Activated CD8-positive, alpha-beta memory T cell treated with anti-CD3 and anti-CD28 coated beads, Interleukin-2, amount 50 U/mL, for 48 hours (primary cell): Measurements from ENCODE around the gene ANKEF1.
"Not testable (repeated sequence)": the region's sequence is repeated elsewhere in the genome, so short reads cannot be mapped to it uniquely, and the experiment has no call there.

Experiments
- DNase-seq: peaks from one replicate; pipeline ENCODE4 v3.0.0-alpha.2; 2020

Gene ANKEF1

GRCh38 chr20:10033905-10034650 lies 709 bp upstream of the ANKEF1 start:
- DNase-seq = no peak

- not testable (repeated sequence) for DNase-seq
Observed at GRCh38 chr20:10036321-10036720, 1.5 kb downstream of the ANKEF1 start.

GRCh38 chr20:10040070-10040975 lies 5.5 kb downstream of the ANKEF1 start:
- DNase-seq = no peak

GRCh38 chr20:10042086-10042485 lies 7.3 kb downstream of the ANKEF1 start:
- DNase-seq = no peak

- no peak for DNase-seq
Observed at GRCh38 chr20:10047427-10047826, 12.6 kb downstream of the ANKEF1 start.

GRCh38 chr20:10051185-10051584 lies 16.4 kb downstream of the ANKEF1 start:
- no peak for DNase-seq

GRCh38 chr20:10059006-10059405 lies 24.2 kb downstream of the ANKEF1 start:
- DNase-seq = no peak

GRCh38 chr20:10060226-10060625 lies 25.4 kb downstream of the ANKEF1 start:
- no peak for DNase-seq

GRCh38 chr20:10061641-10062040 lies 26.9 kb downstream of the ANKEF1 start:
- no peak for DNase-seq

GRCh38 chr20:10063482-10063881 lies 28.7 kb downstream of the ANKEF1 start:
- DNase-seq = no peak

- no peak for DNase-seq
Observed at GRCh38 chr20:10064611-10065010, 29.8 kb downstream of the ANKEF1 start.

GRCh38 chr20:10065154-10065833 lies 30.5 kb downstream of the ANKEF1 start:
- DNase-seq = no peak

GRCh38 chr20:10067321-10067720 lies 32.5 kb downstream of the ANKEF1 start:
- DNase-seq = no peak

GRCh38 chr20:10074513-10074912 lies 39.7 kb downstream of the ANKEF1 start:
- DNase-seq = no peak

GRCh38 chr20:10075606-10076005 lies 40.8 kb downstream of the ANKEF1 start:
- no peak for DNase-seq

- DNase-seq = no peak
Observed at GRCh38 chr20:10076126-10077080, 41.6 kb downstream of the ANKEF1 start.

- no peak for DNase-seq
Observed at GRCh38 chr20:10077081-10077471, 42.3 kb downstream of the ANKEF1 start.

- no peak for DNase-seq
Observed at GRCh38 chr20:10077886-10078285, 43.1 kb downstream of the ANKEF1 start.

- no peak for DNase-seq
Observed at GRCh38 chr20:10078403-10078802, 43.6 kb downstream of the ANKEF1 start.

- no peak for DNase-seq
Observed at GRCh38 chr20:10079964-10080363, 45.2 kb downstream of the ANKEF1 start.

GRCh38 chr20:10080574-10080973 lies 45.8 kb downstream of the ANKEF1 start:
- DNase-seq = no peak

- DNase-seq = no peak
Observed at GRCh38 chr20:10089871-10090587, 55.2 kb downstream of the ANKEF1 start.
